Fibroblast of skin of left biceps (primary cell): ENCODE results near the gene TIMM17A.

ENCODE experiments used
- DNase-seq, 2 experiments: peaks; one replicate each; pipeline ENCODE4 v3.0.0-alpha.2; 2013; ENCODE audit warnings: low read depth in 2 of 2

Gene TIMM17A

DNA sequence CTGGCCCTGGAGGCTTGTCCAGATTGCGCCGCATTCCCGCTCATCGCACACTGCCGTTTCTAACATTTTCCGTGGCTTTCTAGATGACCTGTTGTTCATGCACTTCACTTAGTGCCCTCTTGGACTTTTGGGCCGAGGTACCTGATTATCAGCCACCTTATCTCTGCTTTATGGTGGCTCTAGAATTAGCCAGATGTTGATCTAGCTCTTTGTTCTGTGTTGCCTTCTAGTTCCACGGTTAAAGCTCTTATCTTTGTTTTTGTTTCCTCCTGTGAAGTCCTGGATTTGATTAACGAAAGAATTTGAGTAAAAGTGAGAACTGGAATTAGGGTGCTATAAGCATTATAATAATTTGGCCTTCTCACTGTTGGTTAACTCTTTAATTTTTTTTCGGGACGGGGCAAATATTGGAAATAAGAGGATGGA, 28.1 kb downstream of the TIMM17A start:
- DNase-seq, result no peak

DNA sequence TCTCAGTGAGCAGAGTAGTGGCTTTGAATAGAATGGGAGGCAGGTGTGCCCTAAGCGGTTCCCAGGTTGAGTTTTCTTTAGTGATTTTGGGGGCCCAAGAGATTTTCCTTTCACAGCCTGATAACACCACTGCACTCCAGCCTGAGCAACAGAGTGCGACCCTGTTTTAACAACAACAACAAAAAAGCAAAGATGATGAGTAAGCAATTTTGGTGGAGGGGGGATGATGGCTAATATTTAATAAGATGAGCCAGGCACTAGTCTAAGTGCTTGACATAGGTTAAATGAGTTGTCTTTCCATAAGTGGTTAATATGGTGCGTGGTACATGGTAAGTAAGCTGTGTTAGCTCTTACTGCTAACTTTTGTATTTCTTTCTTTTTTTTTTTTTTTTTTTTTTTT, 29.1 kb downstream of the TIMM17A start:
- DNase-seq, result no peak

DNA sequence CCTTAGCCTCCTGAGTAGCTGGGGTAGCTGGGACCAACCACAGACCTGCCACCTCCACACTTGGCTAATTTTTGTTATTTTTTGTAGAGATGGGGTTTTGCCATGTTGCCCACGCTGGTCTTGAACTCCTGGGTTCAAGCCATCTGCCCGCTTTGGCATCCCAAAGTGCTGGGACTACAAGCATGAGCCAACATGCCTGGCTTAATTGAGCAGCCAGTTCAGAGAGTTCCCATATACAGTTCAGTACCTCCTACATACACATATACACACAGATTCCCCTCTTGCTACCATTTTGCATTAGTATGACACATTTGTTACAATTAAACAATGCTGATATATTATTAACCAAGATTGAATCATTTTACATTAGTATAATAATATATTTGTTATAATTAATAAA, 30.1 kb downstream of the TIMM17A start:
- no peak for DNase-seq

DNA sequence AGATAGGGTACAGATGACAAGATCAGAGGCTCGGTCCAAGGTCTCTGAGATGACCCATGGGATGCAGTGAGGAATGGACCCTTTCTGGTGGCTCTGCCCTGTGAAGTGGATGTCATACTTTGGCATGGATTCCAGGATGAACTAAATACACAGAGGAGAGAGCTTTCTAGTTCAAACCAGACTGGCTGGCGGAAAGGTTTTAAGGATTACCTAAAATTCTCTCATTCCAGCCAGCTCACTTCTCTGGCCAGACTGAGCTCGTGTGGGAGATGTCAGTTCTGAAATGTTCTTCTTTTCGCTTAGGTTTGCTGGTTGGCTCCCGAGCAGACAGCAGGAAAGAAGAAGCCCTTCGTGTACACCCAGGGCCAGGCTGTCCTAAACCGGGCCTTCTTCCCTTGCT, 33.3 kb downstream of the TIMM17A start:
- no peak for DNase-seq

DNA sequence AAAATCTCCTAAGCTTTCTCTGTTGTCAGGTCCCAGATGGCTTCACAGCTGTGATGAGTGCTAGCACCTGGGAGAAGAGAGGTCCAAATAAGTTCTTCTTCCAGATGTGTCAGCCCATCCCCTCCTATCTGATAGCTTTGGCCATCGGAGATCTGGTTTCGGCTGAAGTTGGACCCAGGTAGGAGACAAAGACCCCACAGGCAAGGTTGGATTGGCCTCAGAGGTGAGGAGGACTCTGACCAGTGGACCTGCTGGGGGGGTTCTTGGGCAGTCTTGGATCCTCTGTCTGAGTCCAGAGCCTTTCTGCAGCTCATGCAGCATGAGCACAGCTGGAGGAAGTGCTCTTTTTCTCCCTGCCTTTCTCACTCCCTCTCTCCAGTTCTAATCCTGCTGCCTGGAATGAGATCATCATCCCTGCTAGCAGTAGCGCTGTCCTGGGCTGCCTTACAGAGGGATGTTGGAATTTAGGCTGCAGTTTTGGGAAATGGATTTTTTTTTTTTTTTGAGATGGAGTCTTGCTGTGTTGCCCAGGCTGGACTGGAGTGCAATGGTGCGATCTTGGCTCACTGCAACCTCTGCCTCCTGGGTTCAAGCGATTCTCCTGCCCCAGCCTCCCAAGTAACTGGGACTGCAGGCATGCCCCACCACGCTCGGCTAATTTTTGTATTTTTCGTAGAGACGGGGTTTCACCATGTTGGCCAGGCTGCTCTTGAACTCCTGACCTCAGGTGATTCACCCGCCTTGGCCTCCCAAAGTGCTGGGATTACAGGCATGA, 34.2 kb downstream of the TIMM17A start:
- DNase-seq, result no peak

DNA sequence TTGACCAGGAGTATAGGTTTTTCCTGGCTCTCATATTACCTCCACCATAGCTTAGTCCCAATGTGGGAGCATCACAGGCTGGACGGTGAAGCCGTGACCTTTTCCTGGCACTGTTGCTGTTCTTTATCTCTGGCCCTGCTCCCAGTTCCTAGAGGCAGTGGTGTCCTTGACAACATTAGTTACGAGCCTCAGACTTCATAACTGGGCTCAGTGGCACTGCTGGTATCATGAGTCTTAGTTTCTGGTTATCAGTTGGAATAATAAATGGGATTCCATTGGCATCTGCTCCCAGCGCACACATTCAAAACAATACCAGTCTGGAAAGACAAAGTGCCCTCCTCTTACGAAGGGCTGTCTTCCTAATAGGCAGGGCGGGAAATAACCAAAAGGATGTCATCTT, 35.1 kb downstream of the TIMM17A start:
- DNase-seq, result no peak

DNA sequence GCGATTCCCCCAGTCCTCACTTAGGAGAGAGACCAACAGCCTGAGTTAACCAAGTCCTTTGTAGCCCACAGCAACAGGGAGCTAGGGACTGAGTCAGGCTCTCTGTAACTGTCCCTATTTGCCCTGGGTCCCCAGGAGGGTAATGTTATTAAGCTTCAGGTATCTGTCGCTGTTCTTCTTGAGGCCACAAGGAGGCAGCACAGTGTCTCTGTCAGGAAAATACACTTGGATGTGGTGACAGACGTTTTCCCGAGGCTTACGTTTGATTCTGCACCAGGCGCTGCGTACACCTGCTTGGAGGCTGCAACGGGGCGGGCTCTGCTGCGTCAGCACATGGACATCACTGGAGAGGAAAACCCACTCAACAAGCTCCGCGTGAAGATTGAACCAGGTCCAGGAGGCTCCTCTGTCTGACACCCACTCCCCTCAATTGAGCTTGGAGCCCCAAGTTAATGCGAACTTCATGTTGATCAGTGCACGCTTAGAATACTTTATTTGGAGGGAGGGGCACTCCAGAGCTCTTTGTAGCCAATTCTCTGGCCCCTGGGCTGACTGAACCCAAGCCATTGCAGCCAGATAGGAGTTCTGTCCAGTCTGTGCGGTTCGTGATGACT, 44.4 kb downstream of the TIMM17A start:
- no peak for DNase-seq

DNA sequence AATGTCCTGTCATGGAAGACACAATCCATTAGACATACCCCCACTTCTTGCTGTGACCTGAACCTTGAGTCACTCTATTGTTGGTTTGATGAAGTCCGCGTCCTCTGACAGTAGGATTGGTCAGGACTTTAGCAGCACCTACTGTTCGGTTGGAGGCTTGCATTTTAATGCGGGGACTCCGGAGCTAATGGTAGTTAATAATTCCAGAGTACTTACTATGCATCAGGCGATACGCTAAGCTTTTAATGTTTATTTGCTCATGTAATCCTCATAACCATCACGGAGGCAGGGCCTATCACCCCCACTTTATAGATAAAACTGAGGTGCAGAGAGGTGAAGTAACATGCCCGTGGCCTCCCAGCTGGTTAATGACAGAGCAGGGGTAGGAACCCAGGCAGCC, 47.2 kb downstream of the TIMM17A start:
- no peak for DNase-seq

DNA sequence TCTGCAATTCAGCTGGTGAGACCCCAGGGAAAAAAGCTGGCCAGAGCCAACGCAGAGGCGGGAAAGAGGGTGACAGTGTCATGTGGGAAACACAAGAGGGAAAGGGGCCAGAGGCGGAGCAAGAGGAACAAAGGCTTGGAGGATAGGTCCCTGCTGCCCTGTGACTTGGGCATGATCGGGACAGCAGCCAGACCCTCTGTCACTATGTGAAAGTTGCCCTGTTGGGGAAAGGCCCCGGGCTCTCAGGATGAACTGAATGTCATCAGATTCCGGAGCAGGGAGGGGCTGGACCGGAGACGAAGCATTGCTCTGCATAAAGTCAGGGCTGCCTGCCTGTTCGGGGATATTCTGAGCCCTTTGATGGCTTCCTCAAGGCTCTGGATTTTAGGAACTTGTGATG, 49.4 kb downstream of the TIMM17A start:
- DNase-seq, result no peak

DNA sequence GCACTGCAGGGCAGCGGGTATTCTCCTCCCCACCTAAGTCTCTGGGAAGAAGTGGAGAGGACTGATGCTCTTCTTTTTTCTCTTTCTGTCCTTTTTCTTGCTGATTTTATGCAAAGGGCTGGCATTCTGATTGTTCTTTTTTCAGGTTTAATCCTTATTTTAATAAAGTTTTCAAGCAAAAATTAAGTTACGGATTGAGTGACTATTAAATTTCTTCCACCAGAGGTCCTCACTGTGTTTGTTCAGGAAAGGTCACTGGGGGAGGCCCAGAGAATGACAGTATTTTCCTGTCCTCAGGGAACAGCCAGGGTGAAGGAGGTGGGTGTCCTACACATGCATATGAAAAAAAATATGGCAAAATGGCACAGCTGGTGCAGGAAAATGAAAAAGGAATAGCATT, 50.7 kb downstream of the TIMM17A start:
- DNase-seq, result no peak

DNA sequence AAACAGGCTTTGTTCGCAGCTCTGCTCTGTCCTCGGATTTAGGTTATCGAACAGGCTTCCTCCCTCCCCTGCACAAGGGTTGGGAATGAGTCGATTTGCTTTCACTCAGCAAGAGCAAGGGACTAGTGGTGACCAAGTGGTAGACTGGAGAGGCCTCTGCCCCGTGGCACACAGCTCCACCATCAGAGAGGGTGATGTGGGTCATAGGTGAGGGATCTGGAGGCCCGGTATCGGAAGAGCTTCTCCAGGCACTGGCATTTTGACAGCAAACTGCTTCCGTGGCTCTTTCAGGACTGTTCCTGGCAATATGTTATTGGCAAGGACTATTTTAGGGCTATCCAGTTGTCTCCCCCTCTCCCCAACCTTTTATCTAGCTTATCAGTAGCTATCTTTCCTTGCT, 52.0 kb downstream of the TIMM17A start:
- DNase-seq, result no peak

DNA sequence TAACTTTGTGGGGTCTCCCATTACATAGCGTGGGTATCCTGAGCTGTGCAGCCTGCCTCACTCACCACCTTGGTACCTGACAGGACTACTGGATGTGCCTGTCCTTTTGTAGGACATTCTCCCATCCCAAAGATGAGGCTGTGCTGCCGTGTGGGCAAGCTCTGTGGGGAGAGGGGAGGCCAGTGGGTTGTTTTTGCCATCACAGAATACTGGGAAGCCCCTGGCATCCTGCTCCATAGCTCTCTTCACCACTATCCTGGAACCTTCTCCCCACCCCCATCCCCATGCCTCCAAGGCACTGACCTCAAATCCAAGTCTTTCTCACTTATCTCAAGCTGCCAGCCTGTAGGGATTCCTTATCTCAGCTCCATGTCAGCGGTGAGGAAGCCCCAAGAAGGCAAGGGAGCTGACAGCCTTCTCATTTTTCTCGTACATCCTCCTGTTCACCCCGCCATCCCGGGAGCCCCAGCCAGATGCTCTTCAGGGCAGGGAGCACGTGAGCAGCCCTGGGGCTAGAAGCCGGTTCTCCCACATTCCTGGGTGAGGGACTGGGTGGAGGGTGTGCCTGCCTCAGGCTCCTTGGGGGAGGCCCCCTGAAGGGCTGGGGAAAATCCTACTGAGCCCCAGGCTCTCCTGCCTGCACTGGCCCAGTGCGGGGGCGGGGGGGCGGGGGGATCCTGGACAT, 52.6 kb downstream of the TIMM17A start:
- DNase-seq, result no peak

DNA sequence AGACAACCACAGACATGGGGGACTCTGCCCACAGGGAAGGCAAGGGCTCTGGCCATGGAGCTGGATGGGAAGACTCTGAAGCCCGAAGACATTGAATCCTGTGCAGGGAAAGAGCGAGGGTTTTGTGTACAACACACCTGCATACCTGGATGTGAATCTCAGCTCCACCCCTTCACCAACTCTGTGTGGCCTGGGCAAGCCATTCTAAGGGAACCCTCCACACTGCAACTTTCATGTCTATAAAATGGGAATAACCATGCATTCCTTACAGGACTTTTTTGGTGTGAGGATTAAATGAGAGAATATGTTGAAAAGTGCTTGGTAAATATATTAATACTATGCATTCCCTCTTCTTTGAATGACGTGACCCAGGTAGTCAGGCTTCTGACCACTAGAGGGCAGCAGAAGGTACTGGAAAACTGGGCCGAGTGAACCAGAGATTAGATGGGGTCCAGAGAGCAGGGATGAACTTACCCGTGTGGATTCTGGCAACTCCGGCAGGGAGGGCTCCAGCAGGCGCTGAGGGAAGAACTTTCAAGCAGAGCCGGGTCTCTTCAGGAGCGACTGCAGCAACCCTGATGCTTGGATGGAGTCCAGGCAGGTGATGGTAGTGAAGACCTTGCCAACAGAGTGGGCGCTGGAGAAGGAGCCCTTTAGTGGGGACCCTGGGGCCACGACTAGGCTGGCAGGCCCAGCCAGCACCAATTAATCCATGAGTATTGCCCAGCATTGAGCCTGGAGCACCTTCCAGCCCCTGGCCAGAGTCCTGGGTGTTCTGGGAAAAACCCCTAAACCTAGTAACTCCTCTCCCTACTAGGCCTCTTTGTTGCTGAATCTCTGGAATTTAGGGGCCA, 54.2 kb downstream of the TIMM17A start:
- peak; percentile 34 to 40 for DNase-seq

DNA sequence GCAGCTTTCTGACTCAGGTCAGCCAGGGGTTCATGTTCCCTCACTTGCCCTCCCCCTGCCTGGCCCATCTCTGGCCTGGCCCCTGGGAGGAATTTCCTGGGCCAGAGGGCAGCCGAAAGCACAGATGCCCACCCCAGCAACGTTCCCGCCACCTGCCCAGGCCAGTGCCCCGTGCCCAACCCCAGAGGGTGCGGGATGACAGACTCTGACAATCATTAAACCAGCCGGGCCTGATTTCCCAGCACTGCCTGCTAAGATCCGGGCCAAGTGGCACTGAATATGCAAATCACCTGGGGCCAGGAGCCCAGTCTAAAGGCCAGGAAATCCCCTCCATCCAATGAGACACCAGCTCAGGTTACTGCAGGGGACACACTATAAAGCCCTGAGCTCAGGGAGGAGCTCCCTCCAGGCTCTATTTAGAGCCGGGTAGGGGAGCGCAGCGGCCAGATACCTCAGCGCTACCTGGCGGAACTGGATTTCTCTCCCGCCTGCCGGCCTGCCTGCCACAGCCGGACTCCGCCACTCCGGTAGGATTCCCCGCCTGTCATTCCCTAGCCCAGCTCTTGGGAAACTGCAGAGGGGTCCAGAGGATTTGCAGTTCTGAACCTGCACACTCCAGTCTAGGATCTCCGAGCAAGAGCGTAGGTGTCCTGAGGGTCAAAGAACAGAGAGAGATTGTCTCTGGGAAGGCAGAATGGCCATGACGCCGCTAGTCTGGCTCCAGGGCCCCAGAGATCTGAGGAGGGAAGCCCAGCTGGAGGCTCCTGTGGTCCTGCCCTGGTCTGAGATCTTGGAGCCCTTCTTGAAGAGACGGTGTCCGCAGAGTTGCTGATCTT, 55.1 kb downstream of the TIMM17A start, which contains the start of gene ELF3:
Gene ELF3, plus strand, starts transcription at position 408 of the 836 bp plus-strand sequence. CDS start 550 bp downstream, outside the sequence.
- no peak for DNase-seq

DNA sequence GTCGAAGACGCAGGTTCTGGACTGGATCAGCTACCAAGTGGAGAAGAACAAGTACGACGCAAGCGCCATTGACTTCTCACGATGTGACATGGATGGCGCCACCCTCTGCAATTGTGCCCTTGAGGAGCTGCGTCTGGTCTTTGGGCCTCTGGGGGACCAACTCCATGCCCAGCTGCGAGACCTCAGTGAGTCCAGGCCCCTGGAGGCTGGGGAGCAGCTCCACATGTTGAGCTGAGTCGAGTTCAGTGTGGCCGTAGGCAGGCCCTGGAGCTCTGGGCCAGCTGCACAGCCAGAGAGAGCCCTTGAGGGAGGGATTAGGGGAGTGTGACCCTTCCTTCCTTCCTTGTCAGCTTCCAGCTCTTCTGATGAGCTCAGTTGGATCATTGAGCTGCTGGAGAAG, 56.7 kb downstream of the TIMM17A start:
- no peak for DNase-seq

DNA sequence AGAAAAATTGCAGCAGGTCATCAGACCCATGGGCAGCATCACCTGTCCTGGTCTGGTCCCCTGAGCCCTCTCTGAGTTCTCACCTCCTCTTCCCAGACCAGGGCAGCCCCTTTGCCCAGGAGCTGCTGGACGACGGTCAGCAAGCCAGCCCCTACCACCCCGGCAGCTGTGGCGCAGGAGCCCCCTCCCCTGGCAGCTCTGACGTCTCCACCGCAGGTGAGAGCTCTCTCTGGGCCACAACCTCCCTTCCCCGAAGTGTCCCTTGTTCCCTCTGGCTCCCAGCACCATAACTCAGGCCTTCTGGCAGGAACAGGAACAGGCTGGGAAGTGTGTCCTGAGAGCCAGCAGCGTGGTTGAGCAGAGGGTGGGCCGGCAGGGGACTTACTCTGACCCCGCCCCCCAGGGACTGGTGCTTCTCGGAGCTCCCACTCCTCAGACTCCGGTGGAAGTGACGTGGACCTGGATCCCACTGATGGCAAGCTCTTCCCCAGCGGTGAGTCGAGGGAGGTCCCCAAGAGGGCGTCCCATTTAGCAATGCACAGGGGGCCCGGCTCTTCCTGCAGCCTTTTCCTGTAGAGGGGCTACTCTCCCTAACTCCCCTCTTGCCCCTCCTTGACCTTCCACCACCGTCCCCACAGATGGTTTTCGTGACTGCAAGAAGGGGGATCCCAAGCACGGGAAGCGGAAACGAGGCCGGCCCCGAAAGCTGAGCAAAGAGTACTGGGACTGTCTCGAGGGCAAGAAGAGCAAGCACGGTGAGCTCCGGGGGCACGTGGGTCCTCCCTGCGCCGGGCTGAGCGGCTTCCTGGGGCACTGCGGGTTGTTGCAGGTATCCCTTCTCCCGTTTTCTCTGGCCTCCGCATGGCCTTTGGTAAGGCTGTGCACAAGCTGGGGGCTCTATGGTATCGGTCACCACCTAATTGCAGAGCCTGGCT, 57.5 kb downstream of the TIMM17A start:
- DNase-seq, result no peak

DNA sequence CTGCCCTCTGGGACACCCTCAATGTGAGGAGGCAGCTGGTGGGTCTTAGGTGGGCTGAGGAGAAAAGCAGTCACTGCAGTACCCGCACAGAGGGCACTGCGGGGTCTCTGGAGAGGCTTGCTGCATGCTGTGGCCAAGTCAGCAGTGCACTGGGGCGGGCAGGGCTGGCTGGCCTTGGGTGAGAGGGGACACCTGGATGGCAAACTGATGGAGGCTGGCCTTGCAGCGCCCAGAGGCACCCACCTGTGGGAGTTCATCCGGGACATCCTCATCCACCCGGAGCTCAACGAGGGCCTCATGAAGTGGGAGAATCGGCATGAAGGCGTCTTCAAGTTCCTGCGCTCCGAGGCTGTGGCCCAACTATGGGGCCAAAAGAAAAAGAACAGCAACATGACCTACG, 58.3 kb downstream of the TIMM17A start:
- no peak for DNase-seq

DNA sequence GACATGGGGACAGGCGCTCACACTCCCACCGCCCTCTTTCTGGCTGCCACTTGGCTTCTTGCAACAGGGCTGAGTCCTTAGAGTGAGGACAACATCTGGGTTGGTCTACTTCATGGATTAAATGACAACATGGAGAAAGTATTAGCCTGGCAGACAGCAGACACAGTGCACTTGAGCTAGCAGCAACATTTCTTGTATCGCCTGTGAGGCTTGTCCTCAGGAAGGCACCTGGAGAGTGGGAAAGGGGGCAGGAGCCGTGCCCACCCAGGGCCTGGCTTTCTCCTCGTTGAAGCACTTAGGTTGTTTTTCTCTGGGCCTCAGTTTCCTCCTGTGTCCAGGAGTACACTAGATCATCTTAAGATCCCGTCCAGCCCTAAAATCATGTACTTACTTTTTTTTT, 58.8 kb downstream of the TIMM17A start:
- no peak for DNase-seq

DNA sequence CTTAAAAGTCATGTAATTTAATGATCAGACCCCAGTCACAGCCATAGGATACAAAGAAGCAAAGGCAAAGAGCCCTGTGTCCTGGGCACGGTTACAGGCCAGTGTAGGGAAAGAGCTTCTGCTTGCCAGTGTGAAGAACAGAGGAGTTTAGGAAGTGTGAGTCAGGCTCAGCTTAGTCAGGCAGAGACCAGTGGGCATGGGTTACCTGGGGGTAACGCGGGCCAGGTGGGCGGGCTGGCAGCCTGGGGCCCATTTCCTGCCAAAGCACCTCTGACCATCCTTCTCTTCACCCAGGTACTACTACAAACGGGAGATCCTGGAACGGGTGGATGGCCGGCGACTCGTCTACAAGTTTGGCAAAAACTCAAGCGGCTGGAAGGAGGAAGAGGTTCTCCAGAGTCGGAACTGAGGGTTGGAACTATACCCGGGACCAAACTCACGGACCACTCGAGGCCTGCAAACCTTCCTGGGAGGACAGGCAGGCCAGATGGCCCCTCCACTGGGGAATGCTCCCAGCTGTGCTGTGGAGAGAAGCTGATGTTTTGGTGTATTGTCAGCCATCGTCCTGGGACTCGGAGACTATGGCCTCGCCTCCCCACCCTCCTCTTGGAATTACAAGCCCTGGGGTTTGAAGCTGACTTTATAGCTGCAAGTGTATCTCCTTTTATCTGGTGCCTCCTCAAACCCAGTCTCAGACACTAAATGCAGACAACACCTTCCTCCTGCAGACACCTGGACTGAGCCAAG, 59.8 kb downstream of the TIMM17A start:
- no peak for DNase-seq

DNA sequence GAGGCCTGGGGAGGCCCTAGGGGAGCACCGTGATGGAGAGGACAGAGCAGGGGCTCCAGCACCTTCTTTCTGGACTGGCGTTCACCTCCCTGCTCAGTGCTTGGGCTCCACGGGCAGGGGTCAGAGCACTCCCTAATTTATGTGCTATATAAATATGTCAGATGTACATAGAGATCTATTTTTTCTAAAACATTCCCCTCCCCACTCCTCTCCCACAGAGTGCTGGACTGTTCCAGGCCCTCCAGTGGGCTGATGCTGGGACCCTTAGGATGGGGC, 60.3 kb downstream of the TIMM17A start:
- no peak for DNase-seq
